ENCODE results near the gene LIMCH1. TPM values are rescaled to one million over a fixed set of nuclear protein-coding genes. Genes with fewer than 3 reads are reported as not detected.

The LIMCH1 gene
- total RNA-seq, 1 experiment from 2014 or later: 10.4 TPM

GRCh38 chr4:41725254-41725653 lies 187.3 kb downstream of the LIMCH1 start:
- intact Hi-C loops (cut with micrococcal nuclease): no loop called here
- Histone ChIP-seq H3K4me3 (replicated peaks in 1 of 2; ENCODE audit: low read depth in 1 of 2, low read length in 2 of 2) (no peak overlapping the region), H3K36me3 (ENCODE audit: control insufficient read depth in 1 of 2, insufficient read depth in 2 of 2, low read length in 2 of 2) (no peaks in the 10 kb centered on the region), H3K9me2 (ENCODE audit: insufficient read depth) (no peaks in the 10 kb centered on the region), H3K27me3 (ENCODE audit: insufficient read depth, low read length) (no peaks in the 10 kb centered on the region), H3K27ac (ENCODE audit: low read depth, low read length) (no peak overlapping the region), H3K9me3 (ENCODE audit: control insufficient read depth in 1 of 2, insufficient read depth in 1 of 2, low read depth in 1 of 2, low read length in 2 of 2) (peaks cover 0 to 9% of the 10 kb centered on the region in 2 experiments; a peak in 2 of 4 replicates), H3K79me2 (ENCODE audit: insufficient read depth, low read length) (no peaks in the 10 kb centered on the region), H2AFZ (ENCODE audit: low read depth, low read length, poor library complexity, severe bottlenecking) (no peak overlapping the region), H3K9ac (ENCODE audit: low read length) (no peak overlapping the region), H4K20me1 (ENCODE audit: insufficient read depth) (no peaks in the 10 kb centered on the region), H3K4me1 (ENCODE audit: control insufficient read depth in 1 of 2, insufficient read depth in 2 of 2, low read length in 2 of 2) (no peaks in the 10 kb centered on the region), H3K4me2 (ENCODE audit: low read length) (no peak overlapping the region)
- DNase-seq (ENCODE audit: low read depth, low spot score): no peak
- TF ChIP-seq SRF (IDR thresholded peaks at IDR 0.05; ENCODE audit: low read depth) (no peak), CBX3 (IDR thresholded peaks at IDR 0.05; ENCODE audit: low read depth) (peak; percentile 62; the same call in 1 of the 2 replicates), RAD21 (IDR thresholded peaks at IDR 0.05; ENCODE audit: low read depth) (peak; percentile 31; the same call in 1 of the 2 replicates), SP1 (IDR thresholded peaks at IDR 0.05; ENCODE audit: low read depth) (no peak), EZH2phosphoT487 (IDR thresholded peaks at IDR 0.05; ENCODE audit: borderline replicate concordance) (no peak), POLR2A (IDR thresholded peaks at IDR 0.05; ENCODE audit: borderline replicate concordance, extremely low read depth, insufficient read depth, insufficient read length) (no peak), POLR2AphosphoS5 (IDR thresholded peaks at IDR 0.05; ENCODE audit: low read depth, low read length) (no peak), JUND (IDR thresholded peaks at IDR 0.05) (no peak), ATF3 (IDR thresholded peaks at IDR 0.05) (no peak), CTCF (IDR thresholded peaks at IDR 0.05 in 2 of 3, conservative IDR thresholded peaks at IDR 0.05 in 1 of 3; ENCODE audit: borderline replicate concordance in 1 of 3, insufficient read depth in 1 of 3, low read depth in 2 of 3, low read length in 2 of 3) (peak in 2 of 3 experiments; percentile 42 to 58; a peak in 4 of 6 replicates), TCF7L2 (IDR thresholded peaks at IDR 0.05; ENCODE audit: borderline replicate concordance, extremely low read depth, insufficient read depth, insufficient read length) (no peak), FOSL1 (IDR thresholded peaks at IDR 0.05; ENCODE audit: low read depth) (no peak), SIN3A (IDR thresholded peaks at IDR 0.05; ENCODE audit: low read depth) (no peak), MAX (IDR thresholded peaks at IDR 0.05) (no peak), YY1 (IDR thresholded peaks at IDR 0.05; ENCODE audit: extremely low read depth, insufficient replicate concordance, low read depth, low read length) (no peak), ELF1 (IDR thresholded peaks at IDR 0.05; ENCODE audit: borderline replicate concordance, low read depth) (no peak), EZH2 (IDR thresholded peaks at IDR 0.05) (no peak)
- TF ChIP-seq, protein P1, sequence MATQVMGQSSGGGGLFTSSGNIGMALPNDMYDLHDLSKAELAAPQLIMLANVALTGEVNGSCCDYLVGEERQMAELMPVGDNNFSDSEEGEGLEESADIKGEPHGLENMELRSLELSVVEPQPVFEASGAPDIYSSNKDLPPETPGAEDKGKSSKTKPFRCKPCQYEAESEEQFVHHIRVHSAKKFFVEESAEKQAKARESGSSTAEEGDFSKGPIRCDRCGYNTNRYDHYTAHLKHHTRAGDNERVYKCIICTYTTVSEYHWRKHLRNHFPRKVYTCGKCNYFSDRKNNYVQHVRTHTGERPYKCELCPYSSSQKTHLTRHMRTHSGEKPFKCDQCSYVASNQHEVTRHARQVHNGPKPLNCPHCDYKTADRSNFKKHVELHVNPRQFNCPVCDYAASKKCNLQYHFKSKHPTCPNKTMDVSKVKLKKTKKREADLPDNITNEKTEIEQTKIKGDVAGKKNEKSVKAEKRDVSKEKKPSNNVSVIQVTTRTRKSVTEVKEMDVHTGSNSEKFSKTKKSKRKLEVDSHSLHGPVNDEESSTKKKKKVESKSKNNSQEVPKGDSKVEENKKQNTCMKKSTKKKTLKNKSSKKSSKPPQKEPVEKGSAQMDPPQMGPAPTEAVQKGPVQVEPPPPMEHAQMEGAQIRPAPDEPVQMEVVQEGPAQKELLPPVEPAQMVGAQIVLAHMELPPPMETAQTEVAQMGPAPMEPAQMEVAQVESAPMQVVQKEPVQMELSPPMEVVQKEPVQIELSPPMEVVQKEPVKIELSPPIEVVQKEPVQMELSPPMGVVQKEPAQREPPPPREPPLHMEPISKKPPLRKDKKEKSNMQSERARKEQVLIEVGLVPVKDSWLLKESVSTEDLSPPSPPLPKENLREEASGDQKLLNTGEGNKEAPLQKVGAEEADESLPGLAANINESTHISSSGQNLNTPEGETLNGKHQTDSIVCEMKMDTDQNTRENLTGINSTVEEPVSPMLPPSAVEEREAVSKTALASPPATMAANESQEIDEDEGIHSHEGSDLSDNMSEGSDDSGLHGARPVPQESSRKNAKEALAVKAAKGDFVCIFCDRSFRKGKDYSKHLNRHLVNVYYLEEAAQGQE (IDR thresholded peaks at IDR 0.05; ENCODE audit: low read depth): no peak
- ATAC-seq: no peak
- CTCF ChIA-PET: no interaction called here
- BruUV-seq (replicated peaks): no TSS peak
- RAD21 ChIA-PET (ENCODE audit: low non-redundant PET in 1 of 2, low total read pairs in 2 of 2, uncharacterized antibody in 2 of 2, unreplicated experiment in 2 of 2): no interaction called here
- POLR2A ChIA-PET: no interaction called here
